Stimulated activated naive CD8-positive, alpha-beta T cell treated with anti-CD3 and anti-CD28 coated beads, Interleukin-15, Interleukin-2, amounts not matched to agents 100 U/mL and 50 U/mL, for 24 hours (primary cell): Measurements from ENCODE around the gene OR1J1.

Source experiments
- ATAC-seq: fragments of 150-1000 bp; cut with Tn5 transposase; one replicate; pipeline ENCODE4 v1.10.0; 2021
- DNase-seq: peaks from one replicate; pipeline ENCODE4 v3.0.0; 2021

The OR1J1 gene, protein sequence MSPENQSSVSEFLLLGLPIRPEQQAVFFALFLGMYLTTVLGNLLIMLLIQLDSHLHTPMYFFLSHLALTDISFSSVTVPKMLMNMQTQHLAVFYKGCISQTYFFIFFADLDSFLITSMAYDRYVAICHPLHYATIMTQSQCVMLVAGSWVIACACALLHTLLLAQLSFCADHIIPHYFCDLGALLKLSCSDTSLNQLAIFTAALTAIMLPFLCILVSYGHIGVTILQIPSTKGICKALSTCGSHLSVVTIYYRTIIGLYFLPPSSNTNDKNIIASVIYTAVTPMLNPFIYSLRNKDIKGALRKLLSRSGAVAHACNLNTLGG

DNA sequence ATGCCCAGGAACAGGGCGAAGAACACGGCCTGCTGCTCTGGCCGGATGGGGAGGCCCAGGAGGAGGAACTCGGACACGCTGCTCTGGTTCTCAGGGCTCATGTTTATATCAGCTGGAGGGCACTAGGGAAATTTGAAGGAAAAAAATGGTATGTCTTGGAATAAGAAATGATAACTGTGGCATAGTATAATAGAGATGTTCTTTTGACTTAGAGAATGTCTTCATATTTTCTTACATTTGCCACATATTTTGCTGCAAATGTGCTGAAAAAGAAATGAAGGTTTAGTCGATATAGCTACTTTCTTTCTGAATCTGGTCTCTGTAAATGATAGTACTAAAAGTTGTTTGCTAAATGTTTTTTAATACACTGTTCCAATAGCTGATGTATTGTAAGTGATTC lies at the start of gene OR1J1:
OR1J1 (minus strand) TSS at position 101 of the 400 bp plus-strand sequence; CDS start at position 101, 0 bp downstream.
- ATAC-seq = no peak
- DNase-seq = no peak

DNA sequence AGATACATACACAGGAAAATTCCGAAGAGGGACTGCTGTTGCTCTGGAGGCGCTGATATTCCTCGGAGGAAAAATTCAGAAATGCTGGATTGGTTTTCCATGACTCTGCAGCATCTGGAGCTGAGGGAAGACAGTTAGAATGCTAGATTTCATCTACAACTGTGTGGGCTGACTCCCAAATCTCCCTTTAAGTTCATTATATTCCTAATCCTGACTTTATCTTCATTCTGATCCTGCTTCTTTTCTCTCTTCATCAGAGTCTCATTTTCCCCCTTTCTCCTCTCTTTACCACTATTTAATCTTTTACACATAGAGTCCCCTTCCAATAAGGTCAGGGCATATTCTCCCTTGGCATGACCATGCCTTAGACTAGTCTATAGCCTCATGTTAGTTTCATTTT lies 49.5 kb upstream of the OR1J1 start, which contains the start of gene OR1N1:
OR1N1 (minus strand) TSS at position 101 of the 400 bp plus-strand sequence; CDS start at position 101, 0 bp downstream.
- DNase-seq = no peak
- no peak for ATAC-seq

DNA sequence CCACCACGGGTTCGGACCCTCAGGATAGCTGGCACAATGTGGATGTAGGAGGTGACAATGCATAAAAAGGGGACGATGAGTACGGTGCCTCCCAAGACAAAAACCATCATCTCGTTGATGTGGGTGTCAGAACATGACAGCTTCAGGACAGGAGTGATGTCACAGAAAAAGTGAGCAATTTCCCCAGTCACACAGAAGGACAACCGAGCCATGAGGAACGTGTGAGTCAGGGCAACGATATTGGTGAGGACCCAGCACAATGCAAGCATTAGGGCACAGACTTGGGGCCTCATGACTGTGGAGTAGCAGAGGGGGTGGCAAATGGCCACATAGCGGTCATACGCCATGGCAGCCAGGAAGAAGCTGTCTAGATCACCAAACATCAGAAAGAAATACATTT lies 48.9 kb upstream of the OR1J1 start:
- DNase-seq (peak; percentile 18), ATAC-seq (peak; percentile 86)

DNA sequence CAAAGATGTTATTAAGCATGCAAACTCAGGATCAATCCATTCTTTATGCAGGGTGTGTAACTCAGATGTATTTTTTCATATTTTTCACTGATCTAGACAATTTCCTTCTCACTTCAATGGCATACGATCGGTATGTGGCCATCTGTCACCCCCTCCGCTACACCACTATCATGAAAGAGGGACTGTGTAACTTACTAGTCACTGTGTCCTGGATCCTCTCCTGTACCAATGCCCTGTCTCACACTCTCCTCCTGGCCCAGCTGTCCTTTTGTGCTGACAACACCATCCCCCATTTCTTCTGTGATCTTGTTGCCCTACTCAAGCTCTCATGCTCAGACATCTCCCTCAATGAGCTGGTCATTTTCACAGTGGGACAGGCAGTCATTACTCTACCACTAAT lies 41.6 kb upstream of the OR1J1 start:
- ATAC-seq (no peak), DNase-seq (no peak)

DNA sequence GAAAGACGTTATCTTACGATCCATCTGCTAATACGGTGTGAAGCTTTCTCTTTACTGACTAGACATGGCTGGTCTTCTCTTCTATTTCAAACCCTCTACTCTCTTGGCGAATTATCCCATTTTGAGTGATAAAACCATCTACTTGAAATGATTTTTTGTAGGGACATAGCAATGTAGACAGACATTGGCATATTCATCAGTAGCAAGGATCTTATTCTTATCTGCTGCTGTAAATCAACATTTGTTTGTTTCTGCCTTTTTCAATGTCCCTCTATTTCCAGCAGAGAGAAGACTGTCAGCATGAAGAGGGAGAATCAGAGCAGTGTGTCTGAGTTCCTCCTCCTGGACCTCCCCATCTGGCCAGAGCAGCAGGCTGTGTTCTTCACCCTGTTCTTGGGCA lies 41.1 kb upstream of the OR1J1 start, which contains the start of gene OR1J4:
OR1J4 (plus strand) TSS at position 301 of the 400 bp plus-strand sequence; CDS start at position 301, 0 bp downstream.
- no peak for ATAC-seq

DNA sequence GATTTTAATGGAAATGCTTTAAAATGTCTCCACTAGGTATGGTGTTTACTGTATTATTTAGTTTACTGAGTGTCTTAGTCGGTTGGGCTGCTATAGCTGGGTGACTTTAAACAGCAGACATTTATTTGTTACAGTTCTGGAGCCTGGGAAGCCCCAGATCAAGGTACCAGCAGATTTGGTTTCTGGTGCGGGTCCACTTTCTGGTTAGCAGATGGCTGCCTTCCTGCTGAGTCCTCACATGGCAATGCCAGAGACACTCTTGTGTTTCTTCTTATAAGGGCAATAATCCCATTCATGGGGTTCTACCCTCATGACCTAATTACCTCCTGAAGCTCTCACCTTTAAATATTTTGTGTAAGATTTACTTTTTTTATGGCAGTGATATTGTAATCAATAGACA lies 40.5 kb upstream of the OR1J1 start:
- DNase-seq (no peak), ATAC-seq (no peak)

More for the DNA sequence above, 41.1 kb upstream of the OR1J1 start, which contains the start of gene OR1J4:
- DNase-seq = no peak

DNA sequence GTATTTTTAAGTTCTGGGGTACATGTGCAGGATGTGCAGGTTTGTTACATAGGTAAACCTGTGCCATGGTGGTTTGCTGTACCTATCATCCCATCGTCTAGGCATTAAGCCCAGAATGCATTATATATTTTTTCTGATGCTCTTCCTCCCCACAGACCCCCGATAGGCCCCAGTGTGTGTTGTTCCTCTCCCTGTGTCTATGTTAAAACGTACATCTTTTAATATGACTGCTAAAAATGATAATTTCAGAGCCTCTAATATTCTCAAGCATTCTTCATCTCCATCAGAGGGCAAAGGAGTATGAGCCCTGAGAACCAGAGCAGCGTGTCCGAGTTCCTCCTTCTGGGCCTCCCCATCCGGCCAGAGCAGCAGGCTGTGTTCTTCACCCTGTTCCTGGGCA lies 32.8 kb upstream of the OR1J1 start, which contains the start of gene OR1J2:
OR1J2 (plus strand) TSS at position 301 of the 400 bp plus-strand sequence; CDS start at position 301, 0 bp downstream.
- no peak for ATAC-seq
- no peak for DNase-seq

DNA sequence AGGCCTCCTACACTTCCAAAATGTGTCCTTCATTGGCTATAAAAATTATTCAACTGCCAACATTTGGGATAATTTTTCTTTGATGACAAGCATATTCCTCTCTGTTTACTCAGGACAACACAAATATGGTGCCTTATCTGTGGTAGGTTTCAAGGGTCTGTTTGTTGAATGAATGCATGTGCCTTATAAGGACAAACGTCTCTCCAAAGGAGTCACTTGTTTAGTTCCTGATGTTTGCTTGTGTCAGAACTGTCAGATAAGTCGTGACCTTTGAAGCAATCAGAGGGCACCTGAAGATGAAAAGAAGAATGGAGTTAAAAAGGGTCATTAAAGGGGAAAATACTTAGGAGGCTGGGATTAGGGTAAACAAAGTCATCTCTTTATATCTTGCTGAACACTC lies 29.2 kb upstream of the OR1J1 start:
- ATAC-seq = no peak

DNA sequence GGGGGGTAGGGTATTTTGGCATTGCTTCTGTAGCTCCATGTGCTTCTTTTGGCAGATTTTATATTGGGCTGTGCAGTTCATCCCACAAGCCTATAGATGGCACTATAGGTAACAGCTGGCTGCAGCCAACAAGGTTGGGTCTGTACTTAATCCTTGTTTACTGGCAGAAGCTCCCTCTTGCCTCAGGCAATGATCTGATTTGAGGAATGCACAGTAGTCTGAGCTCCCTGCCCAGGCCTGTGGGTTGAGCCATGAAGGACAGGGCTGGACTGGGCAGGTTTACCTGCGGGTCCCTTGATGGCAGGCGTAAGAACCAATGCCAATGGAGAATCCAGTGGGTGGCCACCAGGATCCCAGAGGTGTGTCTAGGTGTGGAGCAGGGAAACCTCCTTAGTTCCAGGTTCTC lies 21.2 kb upstream of the OR1J1 start:
- ATAC-seq (no peak), DNase-seq (peak; percentile 14)

More for the DNA sequence above, 29.2 kb upstream of the OR1J1 start:
- DNase-seq = no peak

DNA sequence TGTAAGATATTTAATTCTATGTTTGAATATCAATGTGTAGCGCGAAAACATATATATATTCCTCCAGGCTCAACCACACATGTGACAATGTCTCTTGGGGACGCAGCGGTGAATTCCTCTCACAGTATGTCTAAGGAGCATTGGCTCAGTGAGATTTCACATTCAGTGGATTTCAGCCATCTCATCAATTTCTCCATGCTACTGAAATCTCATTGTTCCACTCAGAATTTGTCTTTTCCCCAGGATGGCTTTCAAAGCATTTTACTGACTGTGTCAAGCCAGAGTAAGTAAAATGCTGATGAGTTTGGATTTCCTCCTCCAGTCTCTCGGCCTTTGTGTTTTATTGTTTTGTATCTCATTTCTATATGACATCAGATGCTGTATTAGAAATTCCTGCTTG lies 1.3 kb upstream of the OR1J1 start:
- no peak for ATAC-seq
- DNase-seq = no peak

DNA sequence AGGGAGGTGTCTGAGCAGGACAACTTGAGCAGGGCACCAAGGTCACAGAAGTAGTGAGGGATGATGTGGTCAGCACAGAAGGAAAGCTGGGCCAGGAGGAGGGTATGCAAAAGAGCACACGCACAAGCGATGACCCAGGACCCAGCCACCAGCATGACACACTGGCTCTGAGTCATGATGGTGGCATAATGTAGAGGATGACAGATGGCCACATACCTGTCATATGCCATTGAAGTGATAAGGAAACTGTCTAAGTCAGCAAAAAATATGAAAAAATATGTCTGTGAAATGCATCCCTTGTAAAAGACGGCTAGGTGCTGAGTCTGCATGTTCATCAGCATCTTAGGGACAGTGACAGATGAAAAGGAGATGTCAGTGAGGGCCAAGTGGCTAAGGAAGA lies 380 bp downstream of the OR1J1 start:
- ATAC-seq = peak; percentile 85
- no peak for DNase-seq

DNA sequence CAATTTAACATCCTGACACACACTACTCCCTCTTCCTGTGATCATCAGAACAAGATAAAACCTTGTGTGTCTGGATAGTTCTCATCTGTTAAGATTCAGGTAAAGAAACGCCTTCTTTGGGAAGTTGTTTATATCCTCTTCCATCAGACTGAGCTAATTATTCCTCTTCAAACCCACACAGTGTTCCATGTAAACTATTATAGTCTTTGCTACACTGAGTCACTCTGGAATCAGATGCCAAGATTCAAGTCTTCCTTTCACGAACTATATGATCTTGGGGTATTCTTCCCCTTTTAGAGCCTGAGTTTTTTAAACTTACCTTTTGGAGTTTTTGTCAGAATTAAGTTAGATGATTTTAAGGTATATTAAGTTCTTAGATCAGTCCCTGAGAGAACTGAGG lies 2.0 kb downstream of the OR1J1 start:
- no peak for DNase-seq
- no peak for ATAC-seq

DNA sequence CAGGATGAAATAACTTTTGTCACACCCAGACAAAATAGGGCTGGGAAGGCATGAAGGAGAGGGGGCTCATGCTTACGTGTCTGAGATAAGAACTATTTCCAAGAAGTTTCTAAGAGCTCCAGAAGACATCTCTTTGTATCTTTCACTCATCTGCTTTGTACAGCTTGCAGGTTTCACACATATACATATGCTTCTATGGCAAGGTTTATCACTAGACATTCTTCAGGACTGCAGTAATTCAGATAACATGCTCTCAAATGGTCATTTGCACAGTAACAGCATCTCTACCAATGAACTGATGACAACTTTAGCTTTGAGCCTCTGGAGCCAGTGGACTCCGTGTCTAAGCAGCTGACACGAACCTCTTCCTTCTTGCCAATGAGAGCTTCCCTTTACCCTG lies 3.2 kb downstream of the OR1J1 start:
- ATAC-seq = no peak

DNA sequence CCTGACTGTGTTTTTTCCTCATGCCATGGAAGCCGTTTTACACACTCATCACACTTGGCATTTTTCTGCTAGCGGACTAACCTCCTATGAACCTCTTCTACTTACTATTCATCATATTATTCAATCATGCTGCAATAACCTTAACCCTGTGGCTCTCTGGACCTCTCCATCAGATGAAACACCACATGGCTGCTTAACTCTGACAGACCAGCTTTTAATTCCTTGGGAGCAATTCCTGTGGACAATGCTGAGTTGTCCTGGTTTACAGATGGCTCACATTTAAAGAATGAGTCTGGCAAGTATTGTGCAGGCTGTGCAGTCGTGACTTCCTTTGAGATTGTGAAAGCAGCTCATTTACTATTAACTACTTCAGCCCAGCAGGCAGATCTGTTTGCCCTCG lies 9.0 kb downstream of the OR1J1 start:
- ATAC-seq (no peak), DNase-seq (no peak)

More for the DNA sequence above, 3.2 kb downstream of the OR1J1 start:
- no peak for DNase-seq

DNA sequence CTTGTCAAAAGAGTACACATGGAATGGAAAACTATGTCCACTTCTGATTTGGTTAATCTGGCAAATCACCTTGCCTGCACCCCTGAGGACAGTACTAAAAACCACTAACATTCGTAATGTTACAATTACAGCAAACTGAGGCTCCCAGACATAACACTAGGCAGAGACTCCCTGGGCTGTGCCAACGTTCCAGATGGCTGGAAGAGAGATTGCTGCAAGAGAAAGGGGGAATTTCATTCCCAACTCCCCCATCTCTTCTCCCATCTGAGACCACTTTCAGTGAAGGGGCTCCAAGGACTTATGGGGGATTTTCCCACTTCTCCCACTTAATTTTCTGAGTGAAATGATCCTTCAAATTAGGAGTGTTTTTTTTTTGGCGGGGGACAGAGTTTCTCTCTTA lies 11.3 kb downstream of the OR1J1 start:
- DNase-seq (no peak), ATAC-seq (no peak)

DNA sequence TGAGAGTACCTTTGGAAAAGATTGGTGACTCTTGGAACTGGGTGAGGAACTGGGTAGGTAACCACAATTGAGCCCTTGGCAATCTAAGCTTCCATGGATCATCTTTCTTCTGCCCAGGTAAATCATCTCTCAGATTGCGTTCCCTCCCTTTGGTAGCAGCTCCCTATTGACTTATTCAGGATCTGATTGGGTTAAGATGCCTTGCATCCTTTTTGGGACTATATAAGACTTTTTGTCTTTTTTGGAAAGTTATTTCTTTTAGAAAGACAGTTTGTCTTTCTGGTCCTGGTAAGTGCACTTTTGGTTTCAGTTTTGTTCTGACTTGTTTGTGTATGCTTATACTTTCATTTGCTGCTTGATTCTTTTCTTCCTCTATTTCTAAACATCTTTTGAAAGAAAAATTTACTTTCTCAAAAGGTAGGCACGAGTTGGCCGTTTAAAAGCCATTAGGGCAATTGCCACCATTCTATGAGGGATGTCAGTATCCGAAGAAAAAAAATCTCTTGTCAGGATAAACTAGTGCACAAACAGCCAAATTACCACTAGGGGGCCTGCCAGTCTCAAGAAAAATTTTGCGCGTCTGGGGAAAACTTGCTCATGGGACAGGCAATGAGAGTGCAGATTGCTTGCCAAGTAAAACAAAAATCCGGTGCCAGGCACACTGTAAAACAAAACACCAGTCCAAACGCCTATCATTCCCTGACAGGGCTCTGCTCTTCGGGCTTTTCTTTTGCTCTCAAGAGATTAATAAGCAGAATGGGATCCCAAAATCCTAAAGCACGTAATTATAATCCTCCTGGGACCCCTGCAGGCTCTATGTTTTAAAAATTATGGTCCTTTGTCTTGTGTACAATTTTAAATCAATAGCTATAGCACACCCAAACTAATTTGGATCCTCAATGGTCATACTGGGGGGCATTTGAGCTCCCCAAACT lies 12.8 kb downstream of the OR1J1 start:
- ATAC-seq = peak; percentile 65
- peak; percentile 63 for DNase-seq

DNA sequence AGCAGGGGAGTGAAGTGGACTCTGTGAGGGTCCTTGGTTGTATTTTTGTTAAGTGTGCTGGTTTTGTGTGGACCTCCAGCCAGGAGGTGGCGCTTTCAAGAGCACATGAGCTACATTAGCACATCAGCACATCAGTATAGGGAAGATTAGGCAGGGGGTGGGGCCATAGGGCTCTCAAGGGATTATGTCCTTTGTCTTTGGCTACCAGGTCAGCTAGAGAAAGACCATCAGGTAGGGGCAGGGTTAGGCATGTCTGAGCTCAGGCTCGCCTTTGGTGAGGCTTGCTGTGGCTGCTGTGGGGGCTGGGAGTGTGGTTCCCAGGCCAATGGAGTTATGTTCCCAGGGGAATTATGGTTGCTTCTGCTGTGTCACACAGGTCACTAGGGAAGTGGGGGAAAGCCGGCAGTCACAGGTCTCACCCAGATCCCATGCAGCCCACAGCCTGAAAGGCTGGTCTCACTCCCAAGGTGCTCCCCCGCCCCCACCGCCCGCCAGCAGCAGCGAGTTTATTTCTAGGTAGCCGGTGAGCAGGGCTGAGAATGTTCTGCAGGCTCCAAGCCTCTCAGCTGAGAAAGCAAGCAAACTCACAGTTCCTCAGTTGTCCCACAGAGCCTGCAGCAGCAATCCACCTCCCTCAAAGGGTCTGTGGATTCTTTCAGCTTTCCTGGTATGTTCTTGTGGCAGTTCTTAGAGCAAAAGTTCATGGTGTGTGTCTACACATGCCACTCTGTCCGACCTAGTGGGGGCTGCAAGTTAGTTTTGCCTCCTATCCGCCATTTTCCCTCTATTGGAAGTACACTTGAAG lies 13.7 kb downstream of the OR1J1 start:
- ATAC-seq (no peak), DNase-seq (peak; percentile 33)

DNA sequence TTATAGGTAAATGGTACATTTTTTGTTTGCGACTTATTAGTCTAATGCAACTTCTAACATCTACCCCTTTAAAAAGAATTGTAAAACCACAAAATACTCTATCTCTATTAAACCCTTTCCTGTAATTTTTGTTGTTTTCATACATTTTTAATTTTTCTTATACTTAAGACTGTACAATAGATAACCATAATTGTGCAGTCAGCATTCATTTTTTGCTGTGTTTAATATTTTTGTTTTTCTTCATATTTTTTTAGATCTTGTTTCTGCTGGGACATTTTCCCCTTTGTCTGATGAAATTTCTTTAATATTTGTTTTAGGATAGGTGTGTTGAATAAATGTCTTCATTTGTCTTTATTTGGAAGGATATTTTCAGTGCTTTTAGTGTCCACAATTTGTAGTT lies 19.9 kb downstream of the OR1J1 start:
- no peak for ATAC-seq

DNA sequence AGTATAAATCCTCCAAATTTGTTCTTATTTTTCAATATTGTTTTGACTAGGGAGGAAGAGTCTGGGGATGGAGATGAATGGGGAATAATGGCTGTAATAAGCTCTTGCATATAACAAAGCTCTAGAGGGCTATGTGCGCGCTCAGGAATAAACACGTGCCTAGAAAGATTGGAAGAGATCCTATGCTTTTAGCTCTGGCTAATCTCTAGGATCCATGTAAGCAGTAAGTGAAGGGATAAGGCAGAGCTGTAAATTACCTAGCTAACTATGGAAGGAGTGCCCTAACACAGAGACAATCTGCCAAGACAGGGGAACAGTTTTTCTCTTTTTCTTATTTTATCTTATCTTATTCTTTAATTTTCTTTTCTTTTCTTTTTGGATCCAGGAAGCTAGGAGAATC lies 21.6 kb downstream of the OR1J1 start:
- DNase-seq (no peak), ATAC-seq (no peak)

More for the DNA sequence above, 19.9 kb downstream of the OR1J1 start:
- DNase-seq = no peak

DNA sequence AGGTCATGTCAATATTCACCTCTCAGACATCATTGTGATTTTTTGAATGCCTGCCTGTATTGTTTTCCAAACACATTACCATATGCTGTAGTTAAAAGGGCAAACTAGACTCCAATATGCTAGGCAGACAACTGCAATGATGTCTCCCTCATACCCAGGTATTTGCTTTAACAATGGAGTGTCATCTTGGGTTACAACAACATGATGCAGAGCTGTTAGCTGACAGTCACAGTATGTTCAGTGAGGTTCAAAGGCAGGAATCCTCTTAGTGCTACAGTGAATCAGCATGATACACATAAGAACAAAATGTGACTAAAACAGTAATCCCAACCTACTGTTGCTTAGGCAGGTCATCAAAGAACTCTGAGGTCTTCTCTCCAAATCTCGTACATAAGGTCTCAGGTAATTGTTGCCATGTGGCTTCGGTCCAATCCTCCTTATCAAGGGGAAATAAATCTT lies 24.0 kb downstream of the OR1J1 start:
- ATAC-seq = no peak
- DNase-seq = no peak

DNA sequence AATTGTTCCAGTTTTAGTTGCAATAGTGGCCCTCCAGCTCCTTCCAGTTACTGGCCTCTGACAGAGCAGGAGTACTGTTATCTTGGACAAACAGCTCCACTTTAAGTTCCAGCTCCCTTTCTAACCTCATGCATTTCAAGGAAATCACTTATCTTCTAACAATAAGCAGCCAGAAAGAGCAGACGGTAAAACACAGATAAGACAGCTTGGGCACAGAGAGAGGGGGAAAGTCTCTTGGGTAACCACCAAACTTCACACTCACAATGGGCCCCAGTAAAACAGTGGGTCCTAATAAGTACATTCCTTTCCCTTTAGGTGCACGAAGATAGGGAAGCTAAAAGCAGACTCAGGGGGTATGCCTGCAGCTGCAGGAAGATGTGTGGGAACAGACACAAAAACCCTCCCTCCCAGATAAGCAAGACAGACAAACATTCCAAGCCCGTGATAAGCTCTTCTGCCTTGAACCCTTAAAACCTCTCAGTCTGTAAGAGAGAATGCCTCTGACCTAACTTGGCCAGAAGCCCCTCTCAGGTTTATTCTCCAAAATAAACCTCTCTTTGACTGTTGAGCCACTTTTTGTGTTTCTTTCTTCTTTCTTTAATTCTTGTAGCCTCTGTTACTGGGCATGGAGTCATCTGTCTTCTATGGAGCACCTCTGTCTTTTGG lies 30.8 kb downstream of the OR1J1 start:
- no peak for DNase-seq
- ATAC-seq = no peak
